ENCODE measurements around the gene SUPT6H. TPM values are rescaled to one million over a fixed set of nuclear protein-coding genes. Genes with fewer than 3 reads are reported as not detected.

SUPT6H gene
- total and polyA plus RNA-seq, 2 donors (not counting 3 experiments of a cell fraction or from before 2014, with no cell fraction given): 33.9 to 79.2 TPM

- no peak for TF ChIP-seq MAX (IDR thresholded peaks at IDR 0.05; ENCODE audit: insufficient read depth, insufficient read length)
- no peak for TF ChIP-seq POLR2A (IDR thresholded peaks at IDR 0.05; ENCODE audit: low read depth, low read length)
- no peak for TF ChIP-seq EZH2 (IDR thresholded peaks at IDR 0.05; ENCODE audit: borderline replicate concordance, low read depth, low read length, severe bottlenecking)
- no peak for TF ChIP-seq POLR2AphosphoS5 (IDR thresholded peaks at IDR 0.05; ENCODE audit: insufficient read depth, low read depth, low read length)
- no peak for TF ChIP-seq CTCF (IDR thresholded peaks at IDR 0.05; ENCODE audit: extremely low read depth in 1 of 2, insufficient read depth in 1 of 2, low read depth in 1 of 2, low read length in 2 of 2)
- no peak for TF ChIP-seq MYC (IDR thresholded peaks at IDR 0.05; ENCODE audit: low read depth, low read length)
- TF ChIP-seq GATA2 (IDR thresholded peaks at IDR 0.05; ENCODE audit: insufficient read depth, insufficient read length, low read depth, low read length): no peak
- TF ChIP-seq JUN (IDR thresholded peaks at IDR 0.05; ENCODE audit: borderline replicate concordance, insufficient read depth, insufficient read length, low read depth): no peak
- no peak for TF ChIP-seq FOS (IDR thresholded peaks at IDR 0.05; ENCODE audit: borderline replicate concordance, insufficient read depth, low read length)
- FAIRE-seq: no peak
- Histone ChIP-seq H3K4me2 (ENCODE audit: insufficient read depth, low read length) (no peak overlapping the region), H3K4me1 (ENCODE audit: control insufficient read depth, extremely low read depth, insufficient read depth, low read length) (peaks cover 8% of the 10 kb centered on the region), H3K79me2 (ENCODE audit: control insufficient read depth, insufficient read depth, low read length) (peaks cover 68% of the 10 kb centered on the region), H3K27ac (ENCODE audit: insufficient read depth, low read depth, low read length) (no peak overlapping the region), H3K9ac (replicated peaks; ENCODE audit: extremely low read depth, insufficient read depth, low read length) (no peak overlapping the region), H3K4me3 (replicated peaks in 1 of 3; ENCODE audit: insufficient read depth in 1 of 3, low read depth in 1 of 3, low read length in 3 of 3) (no peak overlapping the region), H4K20me1 (replicated peaks; ENCODE audit: control insufficient read depth, extremely low read depth, insufficient read depth, low read length) (no peaks in the 10 kb centered on the region), H3K9me1 (replicated peaks; ENCODE audit: control insufficient read depth, extremely low read depth, insufficient read depth, low read length) (no peaks in the 10 kb centered on the region), H3K36me3 (ENCODE audit: control insufficient read depth in 2 of 2, extremely low read depth in 1 of 2, insufficient read depth in 2 of 2, low read length in 2 of 2) (peaks cover 2 to 4% of the 10 kb centered on the region in 2 experiments), H3K27me3 (ENCODE audit: control insufficient read depth in 2 of 2, insufficient read depth in 2 of 2, low read length in 2 of 2) (no peaks in the 10 kb centered on the region), H2AFZ (ENCODE audit: low read depth, low read length) (no peak overlapping the region), H3K9me3 (replicated peaks; ENCODE audit: control insufficient read depth, insufficient read depth, low read length) (no peaks in the 10 kb centered on the region)
- no peak for DNase-seq (ENCODE audit: low read depth, low spot score)
- ChIA-PET CTCF (no interaction called here), POLR2A (no interaction called here)
- no TSS peak for BruUV-seq (replicated peaks)
- intact Hi-C loops (cut with micrococcal nuclease): no loop called here
- dilution Hi-C loops (cut with MboI; ENCODE audit: extremely low pct_ligation_motif_present, low sequenced_read_pairs): no loop called here
Measured at GRCh38 chr17:28665994-28666393, 4.0 kb downstream of the SUPT6H start.

Measured in endothelial cell of umbilical vein (primary cell).